ENCODE results near the gene RABGAP1L. TPM values are rescaled to one million over a fixed set of nuclear protein-coding genes. Genes with fewer than 3 reads are reported as not detected.

Gene RABGAP1L
- total RNA-seq, 2 donors from 2014 or later = 37.9 to 59.8 TPM

- ATAC-seq (ENCODE audit: insufficient number of reproducible peaks, low FRiP score, low read depth) = no peak
Measured at GRCh38 chr1:174660476-174660875, 501.2 kb downstream of the RABGAP1L start.

GRCh38 chr1:174663358-174663757 lies 504.0 kb downstream of the RABGAP1L start:
- no peak for ATAC-seq (ENCODE audit: insufficient number of reproducible peaks, low FRiP score, low read depth)
- no peaks in the 10 kb centered on the region for H3K4me1 ChIP-seq (ENCODE audit: control insufficient read depth in 1 of 2, low read depth in 2 of 2)
- H3K27ac ChIP-seq = no peak overlapping the region
- H3K4me3 ChIP-seq = no peak overlapping the region
- H3K9me3 ChIP-seq = peaks cover 4% of the 10 kb centered on the region
- DNase-seq (ENCODE audit: low spot score) = no peak
- H3K36me3 ChIP-seq = no peaks in the 10 kb centered on the region
- TF ChIP-seq CTCF (IDR thresholded peaks at IDR 0.05) = no peak
- no peaks in the 10 kb centered on the region for H3K27me3 ChIP-seq (replicated peaks; ENCODE audit: insufficient read depth)

More at GRCh38 chr1:174660476-174660875, 501.2 kb downstream of the RABGAP1L start:
- H3K36me3 ChIP-seq = no peaks in the 10 kb centered on the region
- H3K27me3 ChIP-seq (replicated peaks; ENCODE audit: insufficient read depth) = no peaks in the 10 kb centered on the region
- no peak overlapping the region for H3K4me3 ChIP-seq
- no peaks in the 10 kb centered on the region for H3K4me1 ChIP-seq (ENCODE audit: control insufficient read depth in 1 of 2, low read depth in 2 of 2)
- peaks cover 6% of the 10 kb centered on the region for H3K9me3 ChIP-seq
- TF ChIP-seq CTCF (IDR thresholded peaks at IDR 0.05) = no peak
- no peak for DNase-seq (ENCODE audit: low spot score)
- H3K27ac ChIP-seq = no peak overlapping the region

- ATAC-seq (ENCODE audit: insufficient number of reproducible peaks, low FRiP score, low read depth) = no peak
- no peak for TF ChIP-seq CTCF (IDR thresholded peaks at IDR 0.05)
- Histone ChIP-seq H3K36me3 (no peaks in the 10 kb centered on the region), H3K4me3 (no peak overlapping the region), H3K4me1 (ENCODE audit: control insufficient read depth in 1 of 2, low read depth in 2 of 2) (no peaks in the 10 kb centered on the region), H3K9me3 (peaks cover 16% of the 10 kb centered on the region), H3K27me3 (replicated peaks; ENCODE audit: insufficient read depth) (no peaks in the 10 kb centered on the region), H3K27ac (no peak overlapping the region)
- DNase-seq (ENCODE audit: low spot score) = no peak
Measured at GRCh38 chr1:174666248-174666647, 506.9 kb downstream of the RABGAP1L start.

GRCh38 chr1:174671826-174672225 lies 512.5 kb downstream of the RABGAP1L start:
- no peak overlapping the region for H3K4me3 ChIP-seq
- ATAC-seq (ENCODE audit: insufficient number of reproducible peaks, low FRiP score, low read depth) (no peak), DNase-seq (ENCODE audit: low spot score) (no peak)
- H3K9me3 ChIP-seq = peaks cover 16% of the 10 kb centered on the region
- H3K27me3 ChIP-seq (replicated peaks; ENCODE audit: insufficient read depth) = no peaks in the 10 kb centered on the region
- no peak for TF ChIP-seq CTCF (IDR thresholded peaks at IDR 0.05)
- no peaks in the 10 kb centered on the region for H3K4me1 ChIP-seq (ENCODE audit: control insufficient read depth in 1 of 2, low read depth in 2 of 2)
- no peak overlapping the region for H3K27ac ChIP-seq
- no peaks in the 10 kb centered on the region for H3K36me3 ChIP-seq

- no peaks in the 10 kb centered on the region for H3K9me3 ChIP-seq
- no peaks in the 10 kb centered on the region for H3K36me3 ChIP-seq
- H3K4me3 ChIP-seq = no peak overlapping the region
- no peak for TF ChIP-seq CTCF (IDR thresholded peaks at IDR 0.05)
- no peak for DNase-seq (ENCODE audit: low spot score)
- ATAC-seq (ENCODE audit: insufficient number of reproducible peaks, low FRiP score, low read depth) = no peak
- H3K27me3 ChIP-seq (replicated peaks; ENCODE audit: insufficient read depth) = no peaks in the 10 kb centered on the region
- H3K27ac ChIP-seq = no peak overlapping the region
- no peaks in the 10 kb centered on the region for H3K4me1 ChIP-seq (ENCODE audit: control insufficient read depth in 1 of 2, low read depth in 2 of 2)
Measured at GRCh38 chr1:174676856-174677255, 517.5 kb downstream of the RABGAP1L start.

All from thoracic aorta (tissue), 2 donors.